ENCODE results near the gene CFAP91.
"Not testable (repeated sequence)": the region's sequence is repeated elsewhere in the genome, so short reads cannot be mapped to it uniquely, and the experiment has no call there.

The CFAP91 gene

GRCh38 chr3:119678209-119678608 is 24.6 kb upstream of the CFAP91 start:
- not testable (repeated sequence) for DNase-seq

GRCh38 chr3:119679874-119680273 is 22.9 kb upstream of the CFAP91 start:
- peak; percentile 35 for DNase-seq

GRCh38 chr3:119681279-119681678 is 21.5 kb upstream of the CFAP91 start:
- DNase-seq = peak; percentile 60

GRCh38 chr3:119683421-119683820 is 19.4 kb upstream of the CFAP91 start:
- no peak for DNase-seq

- peak; percentile 54 for DNase-seq
Measured at GRCh38 chr3:119690043-119690656, 12.7 kb upstream of the CFAP91 start.

GRCh38 chr3:119695480-119695879 is 7.3 kb upstream of the CFAP91 start:
- peak; percentile 57 for DNase-seq

GRCh38 chr3:119697394-119697793 is 5.4 kb upstream of the CFAP91 start:
- DNase-seq = no peak

DNA sequence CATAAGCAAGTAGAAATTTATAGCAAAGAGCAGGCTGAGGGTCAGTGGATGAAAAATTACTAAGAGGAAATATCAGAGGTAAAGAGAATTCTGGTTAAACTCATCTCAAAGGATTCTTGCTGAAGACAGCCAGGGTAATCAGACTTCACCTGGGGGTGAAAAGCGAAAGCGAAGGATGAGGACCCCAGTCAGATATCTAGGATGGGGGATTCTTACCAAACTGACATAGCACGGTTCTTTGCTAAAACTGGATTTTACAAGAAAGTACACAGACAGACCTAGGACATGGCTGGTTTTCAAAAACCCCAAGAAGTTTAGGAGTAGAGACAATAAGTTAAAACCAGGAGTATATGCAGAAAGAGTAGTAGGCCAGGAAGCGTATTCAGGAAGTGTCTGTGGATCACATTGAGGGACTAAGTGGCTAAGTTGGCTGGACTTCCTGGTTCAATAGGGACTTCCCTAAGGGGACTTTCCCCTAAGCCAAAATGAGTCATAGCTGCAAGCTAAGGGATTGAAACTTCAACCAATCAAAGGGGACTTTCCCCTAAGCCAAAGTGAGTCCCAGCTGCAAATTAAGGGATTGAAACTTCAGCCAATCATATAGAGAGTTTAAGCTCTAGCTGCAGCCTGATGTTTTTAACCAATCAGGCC is 2.4 kb upstream of the CFAP91 start:
- DNase-seq = peak; percentile 65

GRCh38 chr3:119700920-119701734 is 1.7 kb upstream of the CFAP91 start:
- peak; percentile 49 for DNase-seq

DNA sequence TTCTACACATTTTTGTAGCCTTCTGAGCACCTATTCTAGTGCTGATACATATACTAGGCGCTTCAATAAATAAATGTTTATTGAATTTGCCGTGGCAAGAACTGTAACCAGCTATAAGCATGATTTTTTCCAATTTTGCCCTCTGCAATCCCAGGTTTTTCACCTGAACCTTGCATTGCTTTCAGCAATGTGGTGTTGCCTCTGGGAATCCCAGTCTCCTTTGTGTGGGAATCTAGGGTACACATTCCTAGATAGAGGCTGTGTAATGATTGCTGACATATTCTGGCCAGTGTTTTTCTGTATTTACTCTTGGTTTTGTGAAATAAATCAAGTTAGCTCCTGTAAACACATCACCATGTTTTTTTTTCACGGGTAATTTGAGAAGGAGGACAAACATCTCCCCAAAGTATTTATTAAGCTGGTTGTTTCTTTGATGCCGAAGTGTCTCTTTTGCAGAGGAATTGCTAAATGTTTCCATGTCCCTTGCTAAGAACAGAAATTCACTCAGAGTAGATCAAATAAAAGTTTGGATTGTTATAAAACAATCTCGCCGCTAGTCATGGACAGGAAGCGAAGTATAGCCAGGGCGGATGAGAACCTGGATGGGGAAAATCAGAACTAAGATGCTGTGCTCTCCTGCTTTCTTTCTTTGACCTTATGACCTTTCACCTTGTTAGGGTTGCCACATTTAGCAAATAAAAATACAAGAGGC is 1.2 kb downstream of the CFAP91 start:
- no peak for DNase-seq

DNA sequence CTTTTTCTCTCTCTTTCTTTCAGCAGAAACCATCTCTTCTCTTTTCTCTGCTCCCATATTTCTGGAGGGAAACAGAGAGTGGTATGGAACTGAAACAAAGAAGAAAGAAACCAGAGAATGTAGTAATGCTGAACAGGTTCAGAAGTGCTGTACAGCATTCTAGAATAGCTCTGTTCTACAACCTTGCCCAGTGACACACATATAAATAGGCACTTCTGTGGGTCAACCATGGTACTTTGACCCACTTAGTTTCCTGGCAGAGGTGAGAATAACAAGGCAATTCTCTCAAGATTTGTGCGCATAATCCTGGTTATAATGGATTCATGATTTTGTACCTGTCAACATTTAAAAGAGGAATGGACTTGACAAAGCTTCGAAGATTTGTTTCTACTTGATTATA is 12.3 kb downstream of the CFAP91 start:
- DNase-seq = no peak

- no peak for DNase-seq
Measured at GRCh38 chr3:119716998-119717397, 14.2 kb downstream of the CFAP91 start.

DNA sequence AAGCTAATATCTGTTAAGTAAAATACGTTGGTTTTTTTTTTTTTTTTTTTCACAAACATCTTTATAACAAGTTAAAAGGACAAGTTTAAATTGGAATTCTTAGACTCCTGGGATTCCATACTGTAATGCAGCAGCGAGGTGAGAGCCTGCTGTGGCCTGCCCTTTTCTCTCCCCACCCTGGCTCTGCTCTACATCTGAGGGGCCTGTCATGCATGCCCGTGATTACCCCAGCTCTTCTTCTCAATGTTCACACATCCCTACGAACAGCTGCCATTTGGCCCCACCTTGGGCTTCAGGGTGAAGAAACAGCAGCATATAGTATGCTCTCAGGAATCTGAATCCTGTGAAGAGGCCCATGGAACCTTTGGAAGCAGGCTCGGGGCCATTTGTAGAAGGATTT is 14.7 kb downstream of the CFAP91 start:
- no peak for DNase-seq

GRCh38 chr3:119723022-119723421 is 20.2 kb downstream of the CFAP91 start:
- DNase-seq = no peak

GRCh38 chr3:119726909-119727308 is 24.1 kb downstream of the CFAP91 start:
- no peak for DNase-seq

DNA sequence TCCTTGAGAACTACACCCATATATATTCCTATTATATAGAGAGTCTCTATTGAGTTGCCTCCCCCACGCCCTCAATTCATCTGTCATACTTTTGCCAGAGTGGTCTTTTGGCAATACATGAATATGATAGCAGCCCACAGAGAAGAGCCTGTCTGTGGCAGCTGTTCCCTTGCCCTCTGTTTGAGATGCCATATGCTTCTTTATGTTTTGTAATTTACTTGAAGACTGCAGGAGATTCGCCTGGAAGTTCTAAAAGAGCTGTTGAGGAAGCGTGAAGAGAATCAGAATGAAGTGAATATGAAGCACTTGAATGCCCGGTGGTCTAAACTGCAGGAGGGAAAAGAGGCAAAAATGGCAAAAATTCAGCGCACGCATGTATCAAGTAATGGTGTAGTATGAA is 27.2 kb downstream of the CFAP91 start:
- no peak for DNase-seq

DNA sequence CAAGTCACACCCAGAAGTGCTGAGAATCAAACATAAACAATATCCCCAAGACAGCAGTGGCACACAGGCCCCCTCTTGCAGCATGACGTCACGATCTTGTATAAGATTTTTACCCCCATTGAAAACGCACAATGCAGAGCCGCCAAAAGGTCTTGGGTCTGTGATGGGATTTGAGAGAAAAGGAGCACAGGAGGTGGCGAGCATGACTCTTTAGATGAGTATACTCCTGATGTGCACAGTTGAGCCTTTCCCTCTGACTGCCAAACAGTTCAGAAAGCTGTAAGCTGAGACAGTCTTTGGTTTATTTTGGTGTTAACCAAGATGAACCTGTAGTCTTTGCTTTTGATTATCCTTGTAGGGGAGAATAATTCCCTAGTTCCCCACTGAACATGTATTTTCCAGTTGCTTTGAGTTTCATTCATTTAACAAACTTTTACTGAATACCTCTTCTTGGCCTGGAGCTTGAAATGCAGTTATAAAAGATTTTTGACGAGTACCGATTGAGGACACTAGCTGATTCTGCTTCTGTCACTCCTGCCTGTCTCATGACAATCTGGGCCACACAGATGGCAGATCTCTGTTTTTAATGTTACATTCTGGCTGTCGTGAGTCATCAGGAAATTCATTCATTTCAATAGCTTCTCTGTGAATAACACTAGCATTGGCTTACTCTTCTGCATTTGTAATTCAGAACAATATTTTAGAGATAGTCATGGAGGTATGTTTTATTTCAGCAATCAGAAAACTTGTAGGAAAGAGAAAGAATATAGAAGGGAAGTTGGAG is 28.9 kb downstream of the CFAP91 start:
- peak; percentile 54 for DNase-seq

- no peak for DNase-seq
Measured at GRCh38 chr3:119733812-119734211, 31.0 kb downstream of the CFAP91 start.

DNA sequence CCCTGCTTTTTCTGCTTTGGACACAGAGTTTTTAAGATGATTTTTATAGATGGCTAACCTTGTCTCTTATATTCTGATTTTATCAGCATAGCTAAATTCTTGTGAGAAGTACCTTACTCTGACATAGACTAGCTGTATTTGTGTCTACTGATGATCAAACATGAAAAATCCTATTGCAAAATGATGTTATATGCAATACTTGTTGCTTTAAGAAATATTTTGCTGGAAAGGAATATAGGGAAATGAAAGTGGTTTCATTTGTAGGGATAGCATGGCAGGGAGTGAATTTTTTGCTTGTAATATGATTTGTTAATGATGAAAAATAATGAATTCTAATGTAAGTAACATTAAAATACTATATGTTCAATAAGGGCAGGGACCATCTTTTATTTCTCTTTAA is 35.9 kb downstream of the CFAP91 start:
- DNase-seq = no peak

- DNase-seq = no peak
Measured at GRCh38 chr3:119741657-119742590, 39.1 kb downstream of the CFAP91 start.

- no peak for DNase-seq
Measured at GRCh38 chr3:119743921-119744320, 41.1 kb downstream of the CFAP91 start.
